GM21390 (cell line): ENCODE results near the gene MPHOSPH9.

Source experiments
- ATAC-seq: cut with Tn5 transposase; IDR thresholded peaks from one replicate; pipeline ENCODE4 v1.9.1; 2021; ENCODE audit not compliant: unreplicated experiment

Gene MPHOSPH9

GRCh38 chr12:123105211-123105826 lies 127.6 kb downstream of the MPHOSPH9 start:
- no peak for ATAC-seq

- ATAC-seq: no peak
Measured at GRCh38 chr12:123104809-123105208, 128.1 kb downstream of the MPHOSPH9 start.
